Hepatocyte (in vitro differentiated cells): ENCODE measurements around the gene ZPBP2. TPM values are rescaled to one million over a fixed set of nuclear protein-coding genes. Genes with fewer than 3 reads are reported as not detected.

Experiments
- DNase-seq: peaks from one replicate; pipeline ENCODE4 v3.0.0-alpha.2; 2016; ENCODE audit warnings: low spot score
- H2AFZ ChIP-seq: fragments of 200-600 bp; sonication (generic); 2 replicates; pipeline ENCODE4 v1.6.0; 2016; ENCODE audit warnings: antibody characterized with exemption, mild to moderate bottlenecking
- H3K27ac ChIP-seq: fragments of 200-600 bp; sonication (generic); 2 replicates; pipeline ENCODE4 v1.5.1; 2016; ENCODE audit warnings: mild to moderate bottlenecking
- H3K27me3 ChIP-seq: fragments of 200-600 bp; sonication (generic); 2 replicates; pipeline ENCODE4 v1.6.1; 2016
- H3K36me3 ChIP-seq: fragments of 200-600 bp; sonication (generic); replicated peaks from 2 replicates; pipeline ENCODE4 v1.5.1; 2016; ENCODE audit warnings: low read depth; ENCODE audit not compliant: insufficient read depth
- H3K4me1 ChIP-seq: fragments of 200-600 bp; sonication (generic); 2 replicates; pipeline ENCODE4 v1.5.1; 2016; ENCODE audit warnings: mild to moderate bottlenecking, moderate library complexity; ENCODE audit not compliant: insufficient read depth
- H3K4me2 ChIP-seq: fragments of 200-600 bp; sonication (generic); 2 replicates; pipeline ENCODE4 v1.6.0; 2016
- H3K4me3 ChIP-seq: fragments of 200-600 bp; sonication (generic); 2 replicates; pipeline ENCODE4 v1.5.1; 2016; ENCODE audit warnings: mild to moderate bottlenecking
- H3K79me2 ChIP-seq: fragments of 200-600 bp; sonication (generic); 2 replicates; pipeline ENCODE4 v1.6.0; 2017; ENCODE audit warnings: mild to moderate bottlenecking
- H3K9me2 ChIP-seq: fragments of 200-600 bp; sonication (generic); replicated peaks from 2 replicates; pipeline ENCODE4 v1.6.0; 2017; ENCODE audit warnings: mild to moderate bottlenecking; ENCODE audit not compliant: insufficient read depth
- H3K9me3 ChIP-seq: fragments of 200-600 bp; sonication (generic); 2 replicates; pipeline ENCODE4 v1.5.1; 2016; ENCODE audit warnings: low read depth, mild to moderate bottlenecking
- H4K20me1 ChIP-seq: fragments of 200-600 bp; sonication (generic); 2 replicates; pipeline ENCODE4 v1.6.0; 2016; ENCODE audit warnings: mild to moderate bottlenecking; ENCODE audit not compliant: insufficient read depth, poor library complexity, severe bottlenecking
- CTCF ChIP-seq: fragments of 200-600 bp; sonication (generic); IDR thresholded peaks from 2 replicates; pipeline ENCODE4 v1.5.1; 2016; ENCODE audit warnings: antibody characterized with exemption, mild to moderate bottlenecking; ENCODE audit not compliant: poor library complexity
- EZH2 ChIP-seq: fragments of 200-600 bp; sonication (generic); IDR thresholded peaks from 2 replicates; pipeline ENCODE4 v1.6.1; 2016; ENCODE audit warnings: antibody characterized with exemption, mild to moderate bottlenecking, borderline replicate concordance
- EZH2phosphoT487 ChIP-seq: fragments of 200-600 bp; sonication (generic); IDR thresholded peaks from one replicate; pipeline ENCODE4 v1.6.1; 2018; ENCODE audit warnings: antibody characterized with exemption, mild to moderate bottlenecking, low read depth, moderate library complexity; ENCODE audit not compliant: unreplicated experiment, severe bottlenecking
- WGBS: methylation state at CpG from one replicate; pipeline ENCODE4 v1.1.6; 2016; ENCODE audit warnings: low lambda C conversion rate; ENCODE audit errors: missing lambda C conversion rate; 5-methylcytosine and 5-hydroxymethylcytosine counted together
- polyA plus RNA-seq: library from polyadenylated mRNA; unstranded; fragments of >200 nt; fragmentation: Nextera tagmentation; extraction: Ambion mirVana; gene quantifications from 2 replicates; pipeline ENCODE4 v1.2.1, GENCODE V29; 2016
- total RNA-seq: library from RNA; depleted of rRNA; stranded (reverse); fragments of >200 nt; gene quantifications from 2 replicates; pipeline ENCODE4 v1.2.3, GENCODE V29; 2014

The ZPBP2 gene
- total and polyA plus RNA-seq, 2 experiments from 2014 or later = not detected

GRCh38 chr17:39903158-39903884, 35.3 kb downstream of the ZPBP2 start:
- no peaks in the 10 kb centered on the region for H3K27me3 ChIP-seq
- H4K20me1 ChIP-seq = no peaks in the 10 kb centered on the region
- H3K9me3 ChIP-seq = no peaks in the 10 kb centered on the region
- H2AFZ ChIP-seq = no peak overlapping the region
- no peaks in the 10 kb centered on the region for H3K4me1 ChIP-seq
- H3K36me3 ChIP-seq = no peaks in the 10 kb centered on the region
- no peak overlapping the region for H3K4me2 ChIP-seq
- no peak for DNase-seq
- H3K9me2 ChIP-seq = no peaks in the 10 kb centered on the region
- no peaks in the 10 kb centered on the region for H3K79me2 ChIP-seq
- no peak for TF ChIP-seq EZH2
- no peak for TF ChIP-seq EZH2phosphoT487
- no peak for TF ChIP-seq CTCF
- no peak overlapping the region for H3K4me3 ChIP-seq
- H3K27ac ChIP-seq = no peak overlapping the region
- 97% methylated on average over 4 of the region's 4 CpGs for WGBS

- Histone ChIP-seq H3K4me3 (no peak overlapping the region), H3K9me3 (no peaks in the 10 kb centered on the region), H3K9me2 (no peaks in the 10 kb centered on the region), H3K79me2 (no peaks in the 10 kb centered on the region), H3K27ac (peak overlapping the region; percentile 87), H2AFZ (no peak overlapping the region), H3K4me1 (no peaks in the 10 kb centered on the region), H4K20me1 (no peaks in the 10 kb centered on the region), H3K36me3 (no peaks in the 10 kb centered on the region), H3K27me3 (no peaks in the 10 kb centered on the region), H3K4me2 (no peak overlapping the region)
- WGBS = 73% methylated on average over 3 of the region's 3 CpGs
- TF ChIP-seq EZH2 (no peak), EZH2phosphoT487 (no peak), CTCF (no peak)
- no peak for DNase-seq
Measured at GRCh38 chr17:39904990-39905288, 36.9 kb downstream of the ZPBP2 start.

- H2AFZ ChIP-seq = no peak overlapping the region
- H3K4me3 ChIP-seq = no peak overlapping the region
- H3K27ac ChIP-seq = no peak overlapping the region
- no peak overlapping the region for H3K4me2 ChIP-seq
- 98% methylated on average over 6 of the region's 6 CpGs for WGBS
- no peaks in the 10 kb centered on the region for H3K36me3 ChIP-seq
- no peak for DNase-seq
- H3K9me2 ChIP-seq = no peaks in the 10 kb centered on the region
- no peaks in the 10 kb centered on the region for H4K20me1 ChIP-seq
- H3K79me2 ChIP-seq = no peaks in the 10 kb centered on the region
- no peaks in the 10 kb centered on the region for H3K4me1 ChIP-seq
- no peaks in the 10 kb centered on the region for H3K9me3 ChIP-seq
- TF ChIP-seq EZH2phosphoT487 (no peak), CTCF (no peak), EZH2 (no peak)
- no peaks in the 10 kb centered on the region for H3K27me3 ChIP-seq
Measured at GRCh38 chr17:39908789-39909352, 40.9 kb downstream of the ZPBP2 start.
